K562 (cell line): ENCODE data around the gene AMIGO1. TPM values are rescaled to one million over a fixed set of nuclear protein-coding genes. Genes with fewer than 3 reads are reported as not detected.

Source experiments
- BCL6 ChIP-seq: fragments of 250-450 bp; sonication (Bioruptor Pico); IDR thresholded peaks from 2 replicates; pipeline ENCODE4 v1.4.0; 2020
- CREB1 ChIP-seq, 2 experiments: sonication (generic) in 1 of 2; formaldehyde crosslinking in 1 of 2; IDR thresholded peaks; 2 replicates each; pipeline versions ENCODE4 v1.6.1 to v1.8.0; 2012 to 2022; ENCODE audit warnings: inconsistent platforms in 1 of 2, mild to moderate bottlenecking in 1 of 2, missing genetic modification reagents in 1 of 2, moderate library complexity in 1 of 2
- DACH1 ChIP-seq: fragments of 450-650 bp; IDR thresholded peaks from 2 replicates; pipeline ENCODE4 v1.6.1; 2018; ENCODE audit not compliant: partially characterized antibody
- DNMT1 ChIP-seq: fragments of 450-650 bp; IDR thresholded peaks from 2 replicates; pipeline ENCODE4 v1.6.1; 2016; ENCODE audit warnings: antibody characterized with exemption, mild to moderate bottlenecking
- EP400 ChIP-seq: fragments of 450-650 bp; IDR thresholded peaks from 2 replicates; pipeline ENCODE4 v1.6.1; 2017; ENCODE audit warnings: antibody characterized with exemption, mild to moderate bottlenecking, moderate library complexity
- KDM2B ChIP-seq: fragments of 250-450 bp; sonication (Bioruptor Pico); IDR thresholded peaks from 2 replicates; pipeline ENCODE4 v1.8.0; 2021; ENCODE audit warnings: mild to moderate bottlenecking, moderate library complexity
- MED1 ChIP-seq: sonication (generic); formaldehyde crosslinking; IDR thresholded peaks from 2 replicates; pipeline ENCODE4 v1.8.1; 2023; ENCODE audit warnings: missing genetic modification reagents, borderline replicate concordance
- SRSF9 ChIP-seq: fragments of 200-400 bp; formaldehyde crosslinking; IDR thresholded peaks from 2 replicates; pipeline ENCODE4 v1.6.1; 2017; ENCODE audit warnings: low read depth, low read length, borderline replicate concordance
- U2AF1 ChIP-seq: fragments of 200-400 bp; formaldehyde crosslinking; optimal IDR thresholded peaks from 2 replicates; pipeline ENCODE3; 2017; ENCODE audit warnings: mild to moderate bottlenecking, low read depth, low read length, moderate library complexity
- ZNF347 ChIP-seq: fragments of 450-650 bp; formaldehyde crosslinking; IDR thresholded peaks from 2 replicates; pipeline ENCODE4 v1.4.0; 2020; ENCODE audit warnings: low read depth, mild to moderate bottlenecking, moderate library complexity
- ZNF507 ChIP-seq: conservative IDR thresholded peaks from 2 replicates; pipeline ENCODE4 v1.6.1; 2017; ENCODE audit warnings: missing genetic modification characterization, missing compliant biosample characterization
- polyA plus RNA-seq, 8 experiments: library from polyadenylated mRNA; depleted of rRNA in 4 of 8; stranded (reverse) in 5 of 8; unstranded in 3 of 8; fragments of >200 nt; fragmentation: Nextera tagmentation in 2 of 8; fragmentation: Illumina TruSeq in 1 of 8; extraction: Ambion mirVana in 2 of 8; extraction: Trizol in 1 of 8; gene quantifications; 2 replicates each; pipeline versions ENCODE4 v1.2.1 to v1.2.3, GENCODE V29; 2011 to 2014; ENCODE audit warnings: inconsistent platforms in 1 of 8, missing spikeins in 1 of 8
- total RNA-seq, 7 experiments: library from RNA; depleted of rRNA in 6 of 7; stranded (reverse); fragments of >200 nt in 6 of 7; fragmentation: Illumina TruSeq in 2 of 7; extraction: Trizol in 2 of 7; gene quantifications; 2 replicates each; pipeline versions ENCODE4 v1.2.1 to v1.2.3, GENCODE V29; 2011 to 2021; ENCODE audit warnings: low replicate concordance in 1 of 7
- TF ChIP-seq, protein P1 (sequence below): sonication (generic); formaldehyde crosslinking; IDR thresholded peaks from 2 replicates; pipeline ENCODE4 v1.8.1; 2023; ENCODE audit warnings: mild to moderate bottlenecking, missing genetic modification reagents
- TF ChIP-seq, protein P2 (sequence below): fragments of 250-450 bp; sonication (Bioruptor Pico); IDR thresholded peaks from 2 replicates; pipeline ENCODE4 v1.8.0; 2021; ENCODE audit warnings: borderline replicate concordance, mild to moderate bottlenecking, moderate library complexity; ENCODE audit not compliant: poor library complexity, severe bottlenecking
- TF ChIP-seq, protein P3 (sequence below), 2 experiments: fragments of 250-450 bp in 1 of 2; fragments of 450-650 bp in 1 of 2; sonication (Bioruptor Pico) in 1 of 2; IDR thresholded peaks; 2 replicates each; pipeline versions ENCODE4 v1.6.1 to v1.8.0; 2016 to 2021; ENCODE audit warnings: mild to moderate bottlenecking in 2 of 2, moderate library complexity in 2 of 2, missing compliant biosample characterization in 1 of 2, missing genetic modification characterization in 1 of 2
- TF ChIP-seq, protein P4 (sequence below): sonication (generic); formaldehyde crosslinking; IDR thresholded peaks from 2 replicates; pipeline ENCODE4 v1.8.1; 2023; ENCODE audit warnings: missing genetic modification reagents, mild to moderate bottlenecking, borderline replicate concordance
- TF ChIP-seq, protein P5 (sequence below): fragments of 250-450 bp; sonication (Bioruptor Pico); IDR thresholded peaks from 2 replicates; pipeline ENCODE4 v1.8.0; 2022; ENCODE audit warnings: inconsistent platforms, mild to moderate bottlenecking, moderate library complexity, borderline replicate concordance
- TF ChIP-seq, protein P6 (sequence below): fragments of 450-650 bp; IDR thresholded peaks from 2 replicates; pipeline ENCODE4 v1.6.1; 2016

The AMIGO1 gene
- total and polyA plus RNA-seq, 9 of the 15 experiments (the other 6 are each of a cell fraction or from before 2014, with no cell fraction given) = 0.24 to 1.0 (median 0.54) TPM

DNA sequence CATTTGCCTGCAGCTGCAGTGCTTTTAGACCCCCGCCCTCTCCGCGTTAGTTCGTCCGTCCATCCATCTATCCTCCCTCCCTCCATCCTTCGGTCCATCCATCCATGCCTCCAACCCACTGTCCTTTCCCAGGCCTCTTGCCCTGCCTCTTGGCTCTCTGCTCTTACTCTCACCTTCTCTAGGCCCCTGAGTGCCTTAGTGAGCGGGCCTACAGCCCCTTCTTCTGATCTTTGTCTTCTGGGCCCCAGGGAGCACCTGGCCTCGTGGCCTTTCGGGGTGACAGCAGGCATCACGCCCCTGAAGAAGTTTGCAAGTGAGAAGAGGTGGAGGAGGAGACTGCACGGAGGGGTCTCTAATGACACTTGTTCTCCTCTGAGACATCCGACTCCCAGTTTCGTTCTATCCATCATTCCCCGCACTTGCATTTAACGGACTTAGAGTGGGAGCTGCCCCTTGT, 25.0 kb downstream of the AMIGO1 start (continued):
- TF ChIP-seq, protein P1, sequence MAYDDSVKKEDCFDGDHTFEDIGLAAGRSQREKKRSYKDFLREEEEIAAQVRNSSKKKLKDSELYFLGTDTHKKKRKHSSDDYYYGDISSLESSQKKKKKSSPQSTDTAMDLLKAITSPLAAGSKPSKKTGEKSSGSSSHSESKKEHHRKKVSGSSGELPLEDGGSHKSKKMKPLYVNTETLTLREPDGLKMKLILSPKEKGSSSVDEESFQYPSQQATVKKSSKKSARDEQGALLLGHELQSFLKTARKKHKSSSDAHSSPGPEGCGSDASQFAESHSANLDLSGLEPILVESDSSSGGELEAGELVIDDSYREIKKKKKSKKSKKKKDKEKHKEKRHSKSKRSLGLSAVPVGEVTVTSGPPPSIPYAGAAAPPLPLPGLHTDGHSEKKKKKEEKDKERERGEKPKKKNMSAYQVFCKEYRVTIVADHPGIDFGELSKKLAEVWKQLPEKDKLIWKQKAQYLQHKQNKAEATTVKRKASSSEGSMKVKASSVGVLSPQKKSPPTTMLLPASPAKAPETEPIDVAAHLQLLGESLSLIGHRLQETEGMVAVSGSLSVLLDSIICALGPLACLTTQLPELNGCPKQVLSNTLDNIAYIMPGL (CRISPR knock-in tag) = no peak
- TF ChIP-seq KDM2B (CRISPR knock-in tag) (no peak), EP400 (peak; percentile 7; the same call in 1 of the 2 replicates), SRSF9 (no peak), ZNF507 (no peak), DNMT1 (no peak), CREB1 (IDR thresholded peaks at IDR 0.05) (no peak), CREB1 (CRISPR knock-in tag; IDR thresholded peaks at IDR 0.05) (no peak; the same call in 1 of the 2 replicates), DACH1 (no peak), BCL6 (CRISPR knock-in tag) (no peak), U2AF1 (no peak), ZNF347 (no peak), MED1 (CRISPR knock-in tag) (no peak)
- TF ChIP-seq, protein P2, sequence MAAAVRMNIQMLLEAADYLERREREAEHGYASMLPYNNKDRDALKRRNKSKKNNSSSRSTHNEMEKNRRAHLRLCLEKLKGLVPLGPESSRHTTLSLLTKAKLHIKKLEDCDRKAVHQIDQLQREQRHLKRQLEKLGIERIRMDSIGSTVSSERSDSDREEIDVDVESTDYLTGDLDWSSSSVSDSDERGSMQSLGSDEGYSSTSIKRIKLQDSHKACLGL (CRISPR knock-in tag) = no peak
- TF ChIP-seq, protein P3, sequence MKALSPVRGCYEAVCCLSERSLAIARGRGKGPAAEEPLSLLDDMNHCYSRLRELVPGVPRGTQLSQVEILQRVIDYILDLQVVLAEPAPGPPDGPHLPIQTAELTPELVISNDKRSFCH (CRISPR knock-in tag; IDR thresholded peaks at IDR 0.05) = no peak
- TF ChIP-seq, protein P3 (tag; IDR thresholded peaks at IDR 0.05) = no peak
- TF ChIP-seq, protein P4, sequence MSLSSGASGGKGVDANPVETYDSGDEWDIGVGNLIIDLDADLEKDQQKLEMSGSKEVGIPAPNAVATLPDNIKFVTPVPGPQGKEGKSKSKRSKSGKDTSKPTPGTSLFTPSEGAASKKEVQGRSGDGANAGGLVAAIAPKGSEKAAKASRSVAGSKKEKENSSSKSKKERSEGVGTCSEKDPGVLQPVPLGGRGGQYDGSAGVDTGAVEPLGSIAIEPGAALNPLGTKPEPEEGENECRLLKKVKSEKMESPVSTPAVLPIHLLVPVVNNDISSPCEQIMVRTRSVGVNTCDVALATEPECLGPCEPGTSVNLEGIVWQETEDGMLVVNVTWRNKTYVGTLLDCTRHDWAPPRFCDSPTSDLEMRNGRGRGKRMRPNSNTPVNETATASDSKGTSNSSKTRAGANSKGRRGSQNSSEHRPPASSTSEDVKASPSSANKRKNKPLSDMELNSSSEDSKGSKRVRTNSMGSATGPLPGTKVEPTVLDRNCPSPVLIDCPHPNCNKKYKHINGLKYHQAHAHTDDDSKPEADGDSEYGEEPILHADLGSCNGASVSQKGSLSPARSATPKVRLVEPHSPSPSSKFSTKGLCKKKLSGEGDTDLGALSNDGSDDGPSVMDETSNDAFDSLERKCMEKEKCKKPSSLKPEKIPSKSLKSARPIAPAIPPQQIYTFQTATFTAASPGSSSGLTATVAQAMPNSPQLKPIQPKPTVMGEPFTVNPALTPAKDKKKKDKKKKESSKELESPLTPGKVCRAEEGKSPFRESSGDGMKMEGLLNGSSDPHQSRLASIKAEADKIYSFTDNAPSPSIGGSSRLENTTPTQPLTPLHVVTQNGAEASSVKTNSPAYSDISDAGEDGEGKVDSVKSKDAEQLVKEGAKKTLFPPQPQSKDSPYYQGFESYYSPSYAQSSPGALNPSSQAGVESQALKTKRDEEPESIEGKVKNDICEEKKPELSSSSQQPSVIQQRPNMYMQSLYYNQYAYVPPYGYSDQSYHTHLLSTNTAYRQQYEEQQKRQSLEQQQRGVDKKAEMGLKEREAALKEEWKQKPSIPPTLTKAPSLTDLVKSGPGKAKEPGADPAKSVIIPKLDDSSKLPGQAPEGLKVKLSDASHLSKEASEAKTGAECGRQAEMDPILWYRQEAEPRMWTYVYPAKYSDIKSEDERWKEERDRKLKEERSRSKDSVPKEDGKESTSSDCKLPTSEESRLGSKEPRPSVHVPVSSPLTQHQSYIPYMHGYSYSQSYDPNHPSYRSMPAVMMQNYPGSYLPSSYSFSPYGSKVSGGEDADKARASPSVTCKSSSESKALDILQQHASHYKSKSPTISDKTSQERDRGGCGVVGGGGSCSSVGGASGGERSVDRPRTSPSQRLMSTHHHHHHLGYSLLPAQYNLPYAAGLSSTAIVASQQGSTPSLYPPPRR (CRISPR knock-in tag) = no peak; the same call in 1 of the 2 replicates
- TF ChIP-seq, protein P5, sequence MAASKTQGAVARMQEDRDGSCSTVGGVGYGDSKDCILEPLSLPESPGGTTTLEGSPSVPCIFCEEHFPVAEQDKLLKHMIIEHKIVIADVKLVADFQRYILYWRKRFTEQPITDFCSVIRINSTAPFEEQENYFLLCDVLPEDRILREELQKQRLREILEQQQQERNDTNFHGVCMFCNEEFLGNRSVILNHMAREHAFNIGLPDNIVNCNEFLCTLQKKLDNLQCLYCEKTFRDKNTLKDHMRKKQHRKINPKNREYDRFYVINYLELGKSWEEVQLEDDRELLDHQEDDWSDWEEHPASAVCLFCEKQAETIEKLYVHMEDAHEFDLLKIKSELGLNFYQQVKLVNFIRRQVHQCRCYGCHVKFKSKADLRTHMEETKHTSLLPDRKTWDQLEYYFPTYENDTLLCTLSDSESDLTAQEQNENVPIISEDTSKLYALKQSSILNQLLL (CRISPR knock-in tag) = no peak
- TF ChIP-seq, protein P6, sequence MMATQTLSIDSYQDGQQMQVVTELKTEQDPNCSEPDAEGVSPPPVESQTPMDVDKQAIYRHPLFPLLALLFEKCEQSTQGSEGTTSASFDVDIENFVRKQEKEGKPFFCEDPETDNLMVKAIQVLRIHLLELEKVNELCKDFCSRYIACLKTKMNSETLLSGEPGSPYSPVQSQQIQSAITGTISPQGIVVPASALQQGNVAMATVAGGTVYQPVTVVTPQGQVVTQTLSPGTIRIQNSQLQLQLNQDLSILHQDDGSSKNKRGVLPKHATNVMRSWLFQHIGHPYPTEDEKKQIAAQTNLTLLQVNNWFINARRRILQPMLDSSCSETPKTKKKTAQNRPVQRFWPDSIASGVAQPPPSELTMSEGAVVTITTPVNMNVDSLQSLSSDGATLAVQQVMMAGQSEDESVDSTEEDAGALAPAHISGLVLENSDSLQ = 0 out of 2 replicates have a peak, but pooled peaks have one; percentile 2
